Keratinocyte (primary cell): Measurements from ENCODE around the gene GET3.

Experiments
- CTCF ChIP-seq, 3 experiments: IDR thresholded peaks in 1 of 3; conservative IDR thresholded peaks in 1 of 3; optimal IDR thresholded peaks in 1 of 3; 2 replicates in 2 of 3; 3 replicates in 1 of 3; pipeline versions ENCODE3 to v1.5.1; 2011; ENCODE audit warnings: low read length in 3 of 3, mild to moderate bottlenecking in 3 of 3, moderate library complexity in 2 of 3, control low read depth in 1 of 3, inconsistent platforms in 1 of 3; ENCODE audit not compliant: insufficient read depth in 2 of 3; ENCODE audit errors: extremely low read depth in 1 of 3
- EZH2 ChIP-seq: IDR thresholded peaks from one replicate; pipeline ENCODE4 v1.6.1; 2012; ENCODE audit warnings: inconsistent platforms, mild to moderate bottlenecking, low read length, moderate library complexity

DNA sequence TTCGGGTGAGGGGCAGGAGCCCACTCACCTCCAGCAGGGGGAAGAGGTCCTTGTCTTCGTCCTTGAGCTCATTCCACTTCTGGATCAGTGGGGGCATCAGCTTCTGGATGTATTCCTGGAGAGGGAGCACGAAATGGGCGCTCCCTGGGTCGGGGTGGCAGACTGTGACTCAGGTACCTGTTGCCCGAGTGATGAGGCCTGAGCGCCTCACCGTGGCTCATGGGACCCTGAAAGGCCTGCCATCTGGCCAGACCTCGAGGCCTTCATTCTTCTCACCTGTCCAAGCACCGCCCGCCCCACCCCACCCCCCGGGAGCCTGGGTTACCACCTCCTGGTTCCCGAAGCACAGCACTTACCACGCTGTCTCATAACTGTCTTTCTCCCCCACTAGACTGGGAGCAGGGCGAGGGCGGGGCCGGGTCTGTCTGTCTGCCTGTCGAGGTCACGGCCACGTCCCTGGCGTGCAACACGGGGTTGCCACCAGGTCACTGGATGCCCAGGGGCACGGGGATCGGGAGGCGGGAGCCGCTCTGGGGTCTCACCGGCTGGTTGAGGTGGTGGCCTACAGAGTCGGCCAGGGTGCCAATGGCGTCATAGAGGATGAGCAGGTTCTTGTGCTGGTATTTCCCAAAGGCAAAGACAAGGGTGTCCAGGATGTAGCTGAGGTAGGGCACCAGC is 31.5 kb upstream of the GET3 start:
- TF ChIP-seq CTCF (optimal IDR thresholded peaks at IDR 0.05 in 1 of 3, IDR thresholded peaks at IDR 0.05 in 1 of 3, conservative IDR thresholded peaks at IDR 0.05 in 1 of 3; ENCODE audit: extremely low read depth in 1 of 3, insufficient read depth in 2 of 3, low read length in 3 of 3) (no peak), EZH2 (no peak)
